HG03575 (cell line): Measurements from ENCODE around the gene C2orf92.
"Not testable (repeated sequence)": the region's sequence is repeated elsewhere in the genome, so short reads cannot be mapped to it uniquely, and the experiment has no call there.

Experiments used
- ATAC-seq: cut with Tn5 transposase; IDR thresholded peaks from one replicate; pipeline ENCODE4 v1.9.1; 2021; ENCODE audit not compliant: unreplicated experiment, insufficient number of reproducible peaks, low FRiP score; ENCODE audit errors: extremely low read depth

C2orf92 gene

DNA sequence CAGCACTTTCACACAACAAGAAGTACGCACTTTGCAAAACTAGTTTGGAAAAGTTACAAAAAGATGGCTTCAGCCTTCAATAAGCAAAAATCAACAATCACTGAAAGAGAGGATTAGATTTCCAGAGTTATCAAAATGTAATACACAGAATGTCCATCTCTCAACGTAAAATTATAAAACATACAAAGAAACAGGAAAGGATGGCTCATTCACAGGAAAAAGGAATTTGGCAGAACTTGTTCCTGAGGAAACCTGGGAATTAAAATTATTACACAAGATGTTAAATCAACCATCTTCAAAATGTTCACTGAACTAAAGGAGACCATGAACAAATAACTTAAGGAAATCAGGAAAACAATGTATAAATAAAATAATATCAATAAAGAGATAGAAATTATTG is 8.0 kb downstream of the C2orf92 start:
- ATAC-seq = no peak

DNA sequence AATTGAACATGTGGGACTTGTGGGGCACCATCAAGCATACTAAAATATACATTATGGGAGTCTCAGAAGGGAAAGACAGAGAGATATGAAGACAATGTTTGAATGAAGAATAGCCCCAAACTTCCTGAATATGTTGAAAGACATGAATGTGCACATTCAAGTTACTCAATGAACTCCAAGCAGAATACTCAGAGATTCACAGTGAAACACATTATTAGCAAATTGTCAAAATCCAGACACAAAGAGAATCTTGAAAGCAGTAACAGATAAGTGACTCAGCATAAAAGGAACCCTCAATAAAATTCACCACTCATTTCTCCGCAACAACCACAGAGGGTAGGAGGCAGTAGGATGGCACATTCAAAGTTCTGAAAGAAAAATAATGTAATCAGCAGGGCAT is 8.8 kb downstream of the C2orf92 start:
- ATAC-seq = no peak

DNA sequence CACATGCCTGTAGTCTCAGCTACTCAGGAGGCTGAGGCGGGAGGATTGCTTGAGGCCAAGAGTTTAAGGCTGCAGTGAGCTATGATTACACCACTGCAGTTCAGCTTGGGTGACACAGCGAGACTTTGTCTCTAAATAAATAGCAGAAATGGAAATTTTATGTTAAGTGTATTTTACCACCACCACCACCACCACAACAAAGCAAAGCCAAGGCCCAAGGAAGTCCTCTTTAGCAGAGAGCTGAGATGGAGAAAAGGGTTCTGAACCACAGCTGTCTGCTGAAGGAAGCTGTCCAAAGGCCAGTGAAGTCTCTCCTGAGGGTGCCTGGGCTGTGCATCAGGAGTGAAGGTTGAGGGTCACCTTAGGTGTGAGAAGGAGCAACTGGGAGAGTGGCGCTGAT is 17.7 kb downstream of the C2orf92 start:
- ATAC-seq = not testable (repeated sequence)

DNA sequence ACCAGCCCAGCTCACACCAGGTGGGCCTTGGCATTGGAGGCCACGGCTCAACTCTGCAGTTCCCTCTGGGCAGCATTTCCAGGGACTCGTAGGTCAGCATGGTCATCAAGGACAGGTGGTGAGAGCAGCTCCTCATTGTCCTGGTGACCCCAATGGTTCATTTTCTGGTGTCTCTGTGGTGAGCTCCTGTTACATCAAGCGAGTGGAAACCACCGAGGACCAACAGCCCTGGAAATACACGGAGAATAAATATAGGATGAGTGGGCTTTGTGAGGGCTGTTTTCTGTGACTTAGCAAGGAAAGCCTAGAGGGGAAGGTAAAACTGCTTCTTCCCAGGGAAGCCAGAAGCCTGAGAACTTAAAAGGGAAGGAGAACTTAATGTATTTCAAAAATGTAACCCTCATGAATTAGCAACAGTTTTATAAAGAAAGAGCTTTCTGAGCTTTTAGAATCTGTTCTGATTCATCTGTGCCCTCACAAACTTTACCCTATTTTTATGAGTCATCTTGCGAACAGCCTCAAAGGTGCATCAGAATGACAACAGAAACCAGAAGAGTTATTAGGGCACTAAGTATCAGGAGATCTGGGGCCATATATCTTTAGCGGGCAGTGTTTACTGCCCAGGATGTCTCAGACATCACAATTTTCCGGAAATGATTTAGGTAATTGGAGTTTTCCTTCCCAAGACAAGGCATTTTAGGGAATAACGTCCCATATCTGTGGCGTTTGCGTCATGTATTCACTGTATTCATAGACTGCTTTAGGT is 18.7 kb downstream of the C2orf92 start:
- ATAC-seq = no peak

DNA sequence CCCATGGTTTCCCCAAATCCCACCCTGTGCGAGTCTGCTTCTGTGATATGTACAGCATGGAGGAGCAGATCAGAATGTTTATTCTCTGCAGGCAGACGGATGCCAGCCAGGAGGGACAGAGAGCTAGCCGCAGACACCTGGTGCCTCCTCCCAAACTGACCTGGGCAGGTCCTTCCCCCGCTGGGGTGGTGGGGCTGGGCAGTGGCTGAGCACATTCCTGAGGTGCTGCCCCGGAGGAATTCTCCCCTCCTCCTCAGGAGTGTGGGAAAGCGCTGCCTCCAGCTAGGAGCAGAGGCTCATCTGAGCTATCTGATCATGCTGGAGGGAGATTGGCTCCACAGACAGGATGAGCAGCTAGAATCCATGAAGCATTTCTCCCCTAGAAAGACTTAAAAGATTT is 21.7 kb downstream of the C2orf92 start:
- no peak for ATAC-seq

DNA sequence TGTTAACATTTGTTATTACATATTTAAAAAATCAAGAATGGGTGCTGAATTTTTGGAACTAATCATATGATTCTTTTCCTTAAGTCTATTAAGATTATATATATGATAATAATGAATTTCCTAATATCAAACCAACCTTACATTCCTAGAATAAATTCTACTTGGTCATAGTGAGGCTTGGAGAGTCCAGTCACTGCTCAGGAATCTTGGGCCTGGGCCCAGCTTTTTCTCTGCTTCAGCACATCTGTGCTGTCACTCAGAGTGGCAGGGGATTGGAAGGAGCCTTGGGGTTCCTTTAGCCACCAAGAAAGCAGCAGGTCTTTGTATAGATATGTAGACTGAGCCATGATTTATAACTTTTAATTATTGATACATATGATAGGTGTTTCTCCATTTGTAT is 24.0 kb downstream of the C2orf92 start:
- no peak for ATAC-seq

DNA sequence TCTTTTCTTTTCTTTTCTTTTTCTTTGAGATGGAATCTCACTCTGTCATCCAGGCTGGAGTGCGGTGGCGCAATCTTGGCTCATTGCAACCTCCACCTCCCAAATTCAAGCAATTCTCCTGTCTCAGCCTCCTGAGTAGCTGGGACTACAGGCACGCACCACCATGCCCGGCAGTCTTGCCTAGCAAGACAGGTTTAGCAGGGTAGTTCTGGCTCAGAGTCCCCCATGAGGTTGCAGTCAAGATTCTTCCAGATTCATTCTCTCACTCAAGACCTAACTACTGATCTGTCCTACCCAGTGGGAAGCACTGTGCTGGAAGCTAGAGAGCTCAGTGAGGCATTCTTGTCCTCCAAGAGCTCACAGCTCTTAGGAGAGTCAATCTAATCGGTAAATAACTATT is 26.2 kb downstream of the C2orf92 start:
- ATAC-seq = no peak

DNA sequence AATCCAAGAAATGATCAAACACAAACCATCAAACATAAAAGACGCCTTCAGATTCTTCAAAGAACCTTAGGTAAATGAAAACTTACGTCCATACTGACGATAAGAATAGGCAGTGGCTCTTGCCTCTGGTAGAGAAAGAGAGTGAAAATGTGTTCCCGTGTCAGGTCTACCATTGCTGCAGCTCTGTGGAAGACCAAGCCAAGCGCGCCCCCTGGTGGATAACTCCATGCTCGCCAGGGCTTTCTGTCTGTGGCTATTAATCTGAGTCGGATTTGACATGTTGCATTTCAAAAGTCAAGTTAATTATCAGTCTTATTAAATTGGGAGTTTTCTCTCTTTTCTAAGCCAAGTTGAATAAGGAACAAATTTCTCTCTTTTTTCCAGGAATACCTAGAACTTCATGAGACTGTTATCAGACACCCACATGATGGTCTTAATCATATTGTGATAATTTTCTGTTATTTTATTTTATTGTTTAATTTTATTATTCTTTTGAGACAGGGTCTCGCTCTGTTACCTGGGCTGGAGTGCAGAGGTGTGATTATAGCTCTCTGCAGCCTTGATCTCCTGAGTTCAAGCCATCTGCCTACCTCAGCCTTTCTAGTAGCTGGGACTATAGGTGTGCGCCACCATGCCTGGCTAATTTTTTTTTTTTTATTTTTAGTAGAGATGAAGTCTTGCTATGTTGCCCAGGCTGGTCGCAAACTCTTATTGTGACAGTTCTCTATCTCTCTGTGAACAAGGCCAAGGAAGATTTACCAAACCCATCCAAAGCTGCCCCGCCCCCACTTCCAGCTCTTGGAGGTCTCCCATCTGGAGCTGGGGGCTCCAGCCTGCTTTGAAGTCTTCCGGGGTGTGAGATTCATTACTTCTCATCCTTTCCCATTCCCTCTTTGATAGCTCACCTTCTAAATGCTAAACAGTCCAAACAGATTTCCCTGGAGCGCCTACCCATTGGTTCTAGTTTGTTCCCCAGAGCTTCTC is 28.0 kb downstream of the C2orf92 start:
- ATAC-seq = no peak

DNA sequence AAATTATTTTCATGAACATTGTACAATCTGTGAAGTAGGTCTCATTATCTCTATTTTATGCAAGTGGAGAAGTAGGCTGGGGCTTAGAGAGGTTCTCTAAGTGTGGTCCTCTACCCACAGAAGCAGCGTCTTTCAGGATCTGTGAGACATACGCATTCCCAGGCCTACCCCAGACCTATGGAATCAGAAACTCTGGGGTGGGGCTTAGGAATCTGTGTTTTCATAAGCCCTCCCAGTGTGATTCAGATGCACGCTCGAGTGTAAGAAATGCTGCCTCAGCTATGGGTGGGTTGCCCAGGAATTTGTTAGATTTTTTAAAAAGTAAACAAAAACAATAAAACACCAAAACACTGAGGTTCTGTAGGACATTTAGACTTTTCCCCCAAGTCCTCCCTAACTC is 29.0 kb downstream of the C2orf92 start:
- no peak for ATAC-seq

DNA sequence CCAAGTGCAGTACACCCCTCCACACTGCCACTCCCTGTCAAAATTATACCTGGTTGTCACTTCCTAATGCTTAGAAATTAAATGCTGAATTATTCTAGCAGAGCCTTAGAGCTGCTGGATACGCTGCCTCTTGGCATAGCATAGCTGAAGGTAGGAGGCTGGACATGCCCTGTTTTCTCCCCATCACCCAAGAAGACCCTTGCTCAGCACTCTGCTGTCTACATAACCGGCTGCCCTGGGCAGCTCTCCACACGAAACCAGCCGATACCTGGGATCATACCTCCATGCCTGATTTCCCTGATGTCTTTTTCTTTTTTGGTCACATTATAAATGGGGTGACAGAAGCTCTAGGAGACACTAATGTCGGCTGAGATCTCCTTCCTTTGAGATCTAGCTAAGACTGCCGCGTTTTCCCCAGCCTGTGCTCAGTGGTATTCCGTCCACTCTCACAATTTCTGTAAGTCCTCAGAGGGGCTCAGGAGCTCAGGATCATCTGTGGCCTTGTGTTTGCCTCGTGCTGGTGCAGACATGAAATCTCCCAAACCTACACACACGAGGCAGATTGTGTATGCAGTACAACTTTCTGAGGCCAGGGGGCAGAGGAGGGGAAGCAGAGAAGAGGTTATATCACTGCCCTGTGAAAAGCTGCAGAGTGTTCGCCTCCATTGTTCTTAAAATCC is 30.4 kb downstream of the C2orf92 start:
- ATAC-seq = no peak

DNA sequence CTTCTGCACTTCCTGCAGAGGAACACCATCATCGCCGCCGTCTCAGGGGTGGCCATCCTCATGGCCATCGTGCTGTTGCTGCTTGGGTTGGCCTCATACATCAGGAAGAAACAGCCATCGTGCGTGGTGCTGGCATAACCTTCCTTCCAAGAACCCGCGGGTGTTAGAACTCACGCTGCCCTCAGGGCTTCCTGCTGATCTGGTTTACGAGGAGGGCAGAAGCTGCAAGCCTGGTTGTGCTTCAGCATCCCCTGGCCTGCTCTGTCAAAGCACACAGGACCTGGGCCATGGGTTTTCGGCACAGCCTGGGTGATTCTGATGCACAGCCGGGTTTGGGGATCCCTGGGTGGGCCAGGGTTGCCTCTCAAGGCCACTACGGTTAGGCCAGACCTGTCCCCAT is 31.7 kb downstream of the C2orf92 start:
- no peak for ATAC-seq

DNA sequence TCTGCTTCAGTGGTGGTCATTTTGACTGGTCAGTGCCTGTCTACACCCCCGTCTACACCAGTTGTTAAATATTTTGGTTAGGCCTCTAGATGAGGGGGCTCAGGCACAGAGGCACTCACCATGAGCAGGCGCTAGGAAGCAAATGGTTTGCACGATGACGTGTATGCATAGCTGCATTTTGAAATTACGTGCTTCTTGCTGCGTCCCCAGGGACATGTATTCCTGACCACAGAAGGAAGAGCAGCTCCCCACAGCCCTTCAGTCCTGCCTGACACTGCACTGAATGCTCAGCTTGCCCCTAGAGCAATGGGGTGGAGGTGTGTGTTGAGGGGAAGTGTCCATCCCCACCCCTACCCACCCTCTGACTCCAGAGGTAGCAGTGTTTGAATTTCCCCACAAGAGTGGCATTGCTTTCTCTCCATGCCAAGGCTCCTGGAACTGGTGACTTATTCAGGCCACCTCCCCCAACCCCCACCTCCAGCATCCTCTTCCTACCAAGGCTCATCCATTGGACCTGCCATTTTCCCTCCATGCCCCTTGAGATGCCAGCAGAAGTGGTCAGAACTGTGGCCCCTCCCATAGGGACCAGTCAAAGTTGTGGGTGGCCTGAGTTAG is 32.4 kb downstream of the C2orf92 start:
- ATAC-seq = no peak

DNA sequence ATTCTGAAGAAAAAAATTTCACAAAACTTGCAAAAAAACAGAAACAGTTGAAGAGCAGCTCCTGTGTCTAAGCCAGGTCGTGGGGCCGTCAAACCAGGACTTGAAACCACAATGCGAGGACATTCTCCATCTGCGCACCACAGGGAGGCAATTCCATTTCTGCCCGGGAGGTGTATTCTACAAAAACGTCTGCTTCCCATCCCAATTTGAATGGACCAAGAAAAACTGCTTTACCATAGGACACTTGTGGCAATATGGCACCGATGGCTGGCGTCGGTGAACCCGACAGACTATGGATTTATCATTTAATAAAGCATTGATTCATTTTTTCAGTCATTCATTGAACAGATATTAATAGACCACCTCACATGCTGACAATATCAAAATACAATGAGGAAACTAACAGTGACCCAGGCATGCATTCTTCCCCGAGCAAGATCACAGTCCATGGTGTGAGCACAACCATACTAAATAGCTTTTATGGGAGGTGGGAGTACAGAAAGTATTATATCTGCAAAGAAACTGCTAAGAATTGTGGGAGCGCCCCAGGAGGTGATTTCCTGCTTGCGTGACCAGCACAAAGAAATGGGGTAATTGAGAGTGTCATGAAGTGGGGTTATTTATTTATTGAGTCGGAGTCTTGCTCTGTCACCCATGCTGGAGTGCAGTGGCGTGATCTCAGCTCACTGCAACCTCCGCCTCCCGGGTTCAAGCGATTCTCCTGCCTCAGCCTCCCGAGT is 33.4 kb downstream of the C2orf92 start:
- ATAC-seq = no peak

DNA sequence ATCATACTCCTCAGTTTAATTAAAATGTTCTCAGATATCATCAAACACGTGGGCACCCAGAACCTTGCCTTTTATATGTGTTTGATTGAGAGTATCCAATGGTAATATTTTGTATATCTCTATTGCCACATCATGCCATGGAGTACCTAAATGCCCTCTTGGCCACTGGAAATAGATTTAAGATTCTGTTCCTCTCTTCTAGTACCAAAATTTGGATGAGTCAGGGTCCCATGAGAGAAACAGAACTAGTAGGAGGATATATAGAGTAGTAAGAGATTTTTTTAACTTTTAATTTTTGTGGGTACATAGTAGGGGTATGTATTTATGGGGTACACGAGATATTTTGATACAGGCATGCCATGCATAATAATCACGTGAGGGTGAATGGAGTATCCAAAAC is 34.2 kb downstream of the C2orf92 start:
- no peak for ATAC-seq

DNA sequence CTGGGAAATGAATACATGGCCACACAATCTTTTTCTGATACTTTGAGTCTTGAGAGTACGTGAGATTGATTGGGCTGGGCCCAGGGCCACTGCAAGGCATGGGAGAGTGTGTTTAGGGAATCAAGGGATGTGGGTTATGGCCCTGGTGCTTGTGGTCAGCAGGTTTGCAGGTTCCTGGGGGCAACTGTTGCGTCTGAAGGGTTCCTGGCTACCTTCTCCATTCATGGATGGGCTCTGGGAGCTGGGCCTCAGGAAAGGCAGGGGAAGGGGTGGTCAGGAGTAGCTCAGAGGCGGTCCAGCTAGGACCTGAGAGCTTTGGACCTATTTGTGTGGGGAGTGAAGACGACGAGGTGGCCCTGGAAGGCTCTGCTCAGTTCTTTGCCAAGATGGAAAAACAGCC is 35.5 kb downstream of the C2orf92 start:
- no peak for ATAC-seq

DNA sequence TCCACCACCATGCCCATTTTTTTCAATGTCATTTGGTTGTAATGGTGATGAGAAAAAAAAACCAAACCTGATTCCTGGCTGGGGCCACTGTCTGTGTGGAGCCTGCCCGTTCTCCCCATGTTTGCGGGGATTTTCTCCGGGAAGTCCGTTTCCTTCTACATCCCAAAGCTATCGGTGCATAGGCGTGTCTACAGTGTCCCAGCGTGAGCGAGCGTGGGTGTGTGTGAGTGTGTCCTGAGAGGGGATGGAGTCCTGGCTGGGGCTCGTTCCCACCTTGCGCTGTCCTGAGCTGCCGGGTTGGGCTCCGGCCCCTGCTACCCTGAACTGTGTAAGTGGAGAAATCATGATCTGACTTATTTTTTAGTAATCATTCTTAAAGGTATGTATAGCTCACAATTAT is 36.6 kb downstream of the C2orf92 start:
- no peak for ATAC-seq

DNA sequence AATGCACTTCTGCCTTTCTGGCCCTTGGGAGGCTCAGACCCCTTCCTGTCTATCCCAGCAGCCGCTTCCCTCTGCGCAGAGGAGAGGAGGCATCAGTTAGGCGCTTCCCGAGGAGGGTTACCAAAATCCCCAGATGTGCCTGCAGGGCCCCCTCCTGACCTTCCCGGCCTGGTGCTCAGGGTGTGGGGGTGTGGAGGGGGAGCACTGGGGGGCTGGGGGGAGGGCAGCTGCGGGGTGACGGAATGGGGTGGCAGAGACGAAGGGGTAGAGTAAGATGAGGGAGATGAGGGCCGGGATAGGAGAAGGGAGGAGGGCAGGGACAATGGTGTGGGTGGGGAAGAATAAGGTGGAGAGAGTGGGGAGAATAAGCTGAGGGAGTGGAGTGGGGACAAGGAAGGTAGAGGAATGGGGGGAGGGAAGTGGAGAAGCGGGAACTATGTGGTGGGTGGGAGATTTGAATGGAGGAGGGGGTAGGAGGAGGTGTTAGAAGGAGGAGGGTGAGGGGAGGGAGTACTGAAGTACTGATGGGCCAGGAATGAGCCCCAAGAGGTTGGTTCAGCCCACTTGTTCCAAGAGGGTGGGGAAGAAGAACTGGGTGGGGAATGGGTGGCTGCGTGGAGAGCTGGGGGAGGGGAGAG is 37.3 kb downstream of the C2orf92 start:
- ATAC-seq = no peak

DNA sequence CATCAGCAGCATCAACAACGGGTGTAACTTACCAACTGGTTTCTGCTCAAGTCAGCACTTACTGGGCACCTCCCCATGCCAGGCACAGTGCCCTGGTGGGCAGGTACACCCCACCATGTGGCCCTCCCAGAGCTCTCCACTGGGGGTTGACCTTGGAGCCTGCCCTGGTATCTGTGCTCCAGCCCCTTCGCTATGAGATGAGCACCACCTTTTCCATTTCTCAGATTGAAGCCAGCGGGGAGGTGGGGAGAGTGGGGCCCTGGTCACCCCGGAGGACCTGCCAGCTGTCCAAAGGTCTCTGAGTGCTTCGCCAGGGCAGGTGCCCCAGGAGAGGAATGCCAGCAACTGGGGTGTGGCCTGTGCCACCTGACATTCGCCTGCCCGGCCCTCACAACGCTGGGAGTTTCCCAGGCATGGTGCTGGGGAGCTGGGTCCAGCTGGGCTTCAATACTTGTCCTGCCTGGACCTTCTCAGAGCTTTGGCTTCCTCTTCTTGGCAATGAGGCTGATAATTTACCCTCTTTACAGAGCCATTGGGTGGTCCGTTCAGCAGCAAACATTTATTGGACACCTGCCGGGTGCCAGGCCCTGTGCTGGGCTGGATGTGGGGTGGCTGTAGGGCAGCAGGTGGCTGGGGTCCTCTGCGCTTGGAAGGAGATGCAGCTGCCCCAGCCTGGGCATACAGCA is 38.0 kb downstream of the C2orf92 start:
- ATAC-seq = no peak
